ENCODE measurements around the gene SDC4.

Gene SDC4

DNA sequence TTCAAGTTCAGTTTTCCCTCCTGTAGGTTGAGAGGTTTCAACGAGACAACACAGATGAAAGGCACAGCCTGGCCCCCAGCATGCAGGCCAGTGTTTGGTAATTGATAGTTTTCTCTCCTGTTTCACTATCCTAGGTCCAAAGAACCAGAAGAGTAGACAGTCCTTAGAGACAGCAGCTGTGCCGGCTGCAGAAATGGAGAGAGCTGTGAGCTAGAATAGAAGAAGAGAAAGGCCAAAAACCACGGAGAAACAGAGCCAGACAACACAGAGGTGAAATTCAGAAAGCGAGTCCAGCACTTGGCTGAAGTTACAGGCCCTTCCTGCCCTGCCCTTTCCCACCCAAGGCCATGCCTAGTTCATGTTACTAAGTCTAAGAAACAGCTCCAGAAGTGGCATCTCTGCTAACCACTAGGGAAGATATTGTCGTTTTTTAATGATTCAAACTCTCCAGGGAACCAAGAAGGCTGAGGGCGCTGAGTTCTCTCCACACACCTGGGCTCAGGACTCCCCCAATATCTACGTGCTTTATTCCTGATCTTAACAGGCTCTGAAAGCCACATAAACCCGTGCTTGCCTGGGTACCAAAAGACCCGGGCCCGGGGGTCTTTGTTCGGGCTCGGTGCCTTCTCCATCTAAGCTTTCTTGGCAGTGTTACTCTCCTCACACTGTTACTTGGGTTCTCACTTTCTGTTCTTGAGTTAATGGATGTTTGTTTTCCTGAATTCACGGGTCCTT lies 58.1 kb downstream of the SDC4 start:
- Histone ChIP-seq H3K27me3 (ENCODE audit: control insufficient read depth in 1 of 2, insufficient read depth in 2 of 2, low read length in 2 of 2) (peaks cover 10 to 16% of the 10 kb centered on the region in 2 donors), H3K4me3 (ENCODE audit: low read depth in 1 of 2, low read length in 2 of 2) (no peak overlapping the region), H3K27ac (ENCODE audit: low read depth, low read length) (no peak overlapping the region), H3K36me3 (ENCODE audit: control insufficient read depth in 1 of 2, insufficient read depth in 2 of 2, low read length in 2 of 2) (no peaks in the 10 kb centered on the region), H3K9me3 (ENCODE audit: control insufficient read depth in 1 of 2, low read length in 2 of 2) (no peaks in the 10 kb centered on the region), H3K9ac (ENCODE audit: low read depth in 1 of 2, low read length in 2 of 2) (no peak overlapping the region), H3K4me1 (ENCODE audit: control insufficient read depth in 1 of 2, insufficient read depth in 2 of 2, low read length in 2 of 2) (peaks cover 4 to 8% of the 10 kb centered on the region in 2 donors)

DNA sequence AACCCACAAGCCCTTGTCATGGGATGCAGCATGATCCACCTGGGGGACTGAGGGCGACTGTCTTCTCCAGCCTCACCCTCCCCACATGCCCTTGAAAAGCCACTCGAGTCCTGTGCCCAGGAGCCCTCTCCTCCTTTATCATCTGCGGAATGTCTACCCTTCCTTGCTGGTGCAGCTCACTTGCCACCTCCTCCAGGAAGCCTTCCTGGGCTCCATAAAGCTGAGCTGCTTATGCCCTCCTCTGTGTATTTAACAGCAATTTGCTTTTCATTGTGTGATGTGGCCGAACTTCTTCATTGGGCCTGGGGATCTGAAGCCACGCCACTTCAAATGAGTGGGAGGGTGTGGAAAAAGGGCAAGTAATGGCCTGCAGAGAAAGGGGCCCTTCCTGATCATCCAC lies 59.4 kb downstream of the SDC4 start:
- Histone ChIP-seq H3K27me3 (ENCODE audit: control insufficient read depth in 1 of 2, insufficient read depth in 2 of 2, low read length in 2 of 2) (peaks cover 7 to 18% of the 10 kb centered on the region in 2 donors), H3K9me3 (ENCODE audit: control insufficient read depth in 1 of 2, low read length in 2 of 2) (no peaks in the 10 kb centered on the region), H3K36me3 (ENCODE audit: control insufficient read depth in 1 of 2, insufficient read depth in 2 of 2, low read length in 2 of 2) (no peaks in the 10 kb centered on the region), H3K9ac (ENCODE audit: low read depth in 1 of 2, low read length in 2 of 2) (no peak overlapping the region), H3K27ac (ENCODE audit: low read depth, low read length) (no peak overlapping the region), H3K4me1 (ENCODE audit: control insufficient read depth in 1 of 2, insufficient read depth in 2 of 2, low read length in 2 of 2) (peaks cover 4 to 8% of the 10 kb centered on the region in 2 donors), H3K4me3 (ENCODE audit: low read depth in 1 of 2, low read length in 2 of 2) (no peak overlapping the region)

GRCh38 chr20:45288376-45288775 lies 59.8 kb downstream of the SDC4 start:
- Histone ChIP-seq H3K4me1 (ENCODE audit: control insufficient read depth in 1 of 2, insufficient read depth in 2 of 2, low read length in 2 of 2) (peaks cover 4 to 5% of the 10 kb centered on the region in 2 donors), H3K9ac (ENCODE audit: low read depth in 1 of 2, low read length in 2 of 2) (no peak overlapping the region), H3K4me3 (ENCODE audit: low read depth in 1 of 2, low read length in 2 of 2) (no peak overlapping the region), H3K36me3 (ENCODE audit: control insufficient read depth in 1 of 2, insufficient read depth in 2 of 2, low read length in 2 of 2) (no peaks in the 10 kb centered on the region), H3K27me3 (ENCODE audit: control insufficient read depth in 1 of 2, insufficient read depth in 2 of 2, low read length in 2 of 2) (peaks cover 7 to 21% of the 10 kb centered on the region in 2 donors), H3K9me3 (ENCODE audit: control insufficient read depth in 1 of 2, low read length in 2 of 2) (no peaks in the 10 kb centered on the region), H3K27ac (ENCODE audit: low read depth, low read length) (no peak overlapping the region)

GRCh38 chr20:45283551-45284057 lies 64.6 kb downstream of the SDC4 start:
- no peaks in the 10 kb centered on the region for H3K4me1 ChIP-seq (ENCODE audit: control insufficient read depth in 1 of 2, insufficient read depth in 2 of 2, low read length in 2 of 2)
- H3K27ac ChIP-seq (ENCODE audit: low read depth, low read length): no peak overlapping the region
- no peaks in the 10 kb centered on the region for H3K36me3 ChIP-seq (ENCODE audit: control insufficient read depth in 1 of 2, insufficient read depth in 2 of 2, low read length in 2 of 2)
- H3K9ac ChIP-seq (ENCODE audit: low read depth in 1 of 2, low read length in 2 of 2): no peak overlapping the region
- peaks cover 12 to 13% of the 10 kb centered on the region in 2 donors for H3K27me3 ChIP-seq (ENCODE audit: control insufficient read depth in 1 of 2, insufficient read depth in 2 of 2, low read length in 2 of 2)
- no peak overlapping the region for H3K4me3 ChIP-seq (ENCODE audit: low read depth in 1 of 2, low read length in 2 of 2)
- no peaks in the 10 kb centered on the region for H3K9me3 ChIP-seq (ENCODE audit: control insufficient read depth in 1 of 2, low read length in 2 of 2)

DNA sequence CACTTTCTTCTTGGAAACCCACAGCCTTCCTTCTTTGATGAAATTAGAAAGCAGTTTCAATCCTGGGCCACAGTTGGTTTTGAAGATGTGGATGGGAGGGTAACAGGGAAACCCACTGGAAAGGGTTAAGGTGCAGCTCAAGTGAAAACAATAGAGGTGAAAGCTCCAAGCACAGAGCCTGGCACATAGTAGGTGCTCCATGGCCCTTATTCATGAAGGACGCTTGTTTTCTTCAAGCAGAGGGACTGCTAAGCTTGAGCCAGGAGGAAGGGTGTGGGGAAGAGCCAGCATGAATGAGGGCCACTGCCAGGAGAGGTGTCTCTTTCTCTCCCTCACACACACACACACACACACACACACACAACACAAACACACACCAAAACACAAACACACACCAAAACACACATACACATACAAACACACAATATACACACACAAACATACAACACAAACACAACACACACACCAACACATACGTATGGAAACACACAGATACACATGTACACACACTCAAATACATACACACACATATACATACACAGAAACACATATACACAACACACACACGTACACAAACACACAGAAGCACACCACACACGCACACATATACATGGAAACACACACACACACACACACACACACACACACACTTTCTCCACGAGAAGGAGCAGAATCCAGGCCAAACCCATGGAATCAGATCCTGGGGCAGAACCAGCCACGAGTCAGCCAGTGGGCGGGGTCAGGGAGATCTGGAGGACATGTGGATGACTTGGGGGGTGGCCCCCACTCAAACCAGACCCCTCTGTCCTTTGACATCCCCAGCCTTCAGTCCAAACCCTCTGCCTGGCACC lies 65.3 kb downstream of the SDC4 start:
- Histone ChIP-seq H3K27me3 (ENCODE audit: control insufficient read depth in 1 of 2, insufficient read depth in 2 of 2, low read length in 2 of 2) (peaks cover 12 to 13% of the 10 kb centered on the region in 2 donors), H3K4me1 (ENCODE audit: control insufficient read depth in 1 of 2, insufficient read depth in 2 of 2, low read length in 2 of 2) (no peaks in the 10 kb centered on the region), H3K4me3 (ENCODE audit: low read depth in 1 of 2, low read length in 2 of 2) (no peak overlapping the region), H3K9me3 (ENCODE audit: control insufficient read depth in 1 of 2, low read length in 2 of 2) (no peaks in the 10 kb centered on the region), H3K36me3 (ENCODE audit: control insufficient read depth in 1 of 2, insufficient read depth in 2 of 2, low read length in 2 of 2) (no peaks in the 10 kb centered on the region), H3K9ac (ENCODE audit: low read depth in 1 of 2, low read length in 2 of 2) (no peak overlapping the region), H3K27ac (ENCODE audit: low read depth, low read length) (no peak overlapping the region)

DNA sequence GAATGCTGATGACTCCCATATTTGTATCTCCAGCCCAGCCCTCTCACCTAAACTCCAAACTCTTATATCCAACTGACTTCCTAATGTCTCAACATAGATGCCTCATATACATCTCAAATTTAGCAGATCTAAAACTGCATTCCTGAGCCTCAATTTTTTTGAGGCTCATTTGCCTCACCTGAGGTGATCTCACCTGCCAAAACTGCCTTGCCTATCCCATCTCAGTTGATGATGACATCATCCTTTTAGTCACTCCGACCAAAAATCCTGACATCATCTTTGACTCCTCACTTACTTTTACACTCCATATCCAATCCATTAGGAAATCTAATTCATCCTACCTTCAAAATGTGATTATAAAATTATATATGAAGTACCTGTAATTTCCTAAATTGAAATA lies 68.2 kb downstream of the SDC4 start:
- Histone ChIP-seq H3K4me1 (ENCODE audit: control insufficient read depth in 1 of 2, insufficient read depth in 2 of 2, low read length in 2 of 2) (no peaks in the 10 kb centered on the region), H3K27me3 (ENCODE audit: control insufficient read depth in 1 of 2, insufficient read depth in 2 of 2, low read length in 2 of 2) (peaks cover 16 to 21% of the 10 kb centered on the region in 2 donors), H3K9ac (ENCODE audit: low read depth in 1 of 2, low read length in 2 of 2) (no peak overlapping the region), H3K4me3 (ENCODE audit: low read depth in 1 of 2, low read length in 2 of 2) (no peak overlapping the region), H3K27ac (ENCODE audit: low read depth, low read length) (no peak overlapping the region), H3K9me3 (ENCODE audit: control insufficient read depth in 1 of 2, low read length in 2 of 2) (no peaks in the 10 kb centered on the region), H3K36me3 (ENCODE audit: control insufficient read depth in 1 of 2, insufficient read depth in 2 of 2, low read length in 2 of 2) (no peaks in the 10 kb centered on the region)

GRCh38 chr20:45275338-45275737 lies 72.9 kb downstream of the SDC4 start:
- no peaks in the 10 kb centered on the region for H3K9me3 ChIP-seq (ENCODE audit: control insufficient read depth in 1 of 2, low read length in 2 of 2)
- no peak overlapping the region for H3K4me3 ChIP-seq (ENCODE audit: low read depth in 1 of 2, low read length in 2 of 2)
- H3K27me3 ChIP-seq (ENCODE audit: control insufficient read depth in 1 of 2, insufficient read depth in 2 of 2, low read length in 2 of 2): peaks cover 12 to 18% of the 10 kb centered on the region in 2 donors
- no peak overlapping the region for H3K9ac ChIP-seq (ENCODE audit: low read depth in 1 of 2, low read length in 2 of 2)
- no peak overlapping the region for H3K27ac ChIP-seq (ENCODE audit: low read depth, low read length)
- no peaks in the 10 kb centered on the region for H3K4me1 ChIP-seq (ENCODE audit: control insufficient read depth in 1 of 2, insufficient read depth in 2 of 2, low read length in 2 of 2)
- H3K36me3 ChIP-seq (ENCODE audit: control insufficient read depth in 1 of 2, insufficient read depth in 2 of 2, low read length in 2 of 2): no peaks in the 10 kb centered on the region

Measured in duodenal mucosa (tissue), 2 donors.